GM23338 (cell line): ENCODE data around the gene IRAK1BP1. TPM values are rescaled to one million over a fixed set of nuclear protein-coding genes. Genes with fewer than 3 reads are reported as not detected.

Experiments
- ATAC-seq: fragments of 200-7000 bp; cut with Tn5 transposase; 3 replicates; pipeline ENCODE4 v1.9.1; 2020
- DNase-seq: peaks from one replicate; pipeline ENCODE4 v3.0.0-alpha.2; 2015; ENCODE audit warnings: low spot score
- H2AFZ ChIP-seq: fragments of 200-600 bp; sonication (generic); 2 replicates; pipeline ENCODE4 v1.8.0; 2016; ENCODE audit warnings: antibody characterized with exemption, mild to moderate bottlenecking, moderate library complexity
- H3F3A ChIP-seq: fragments of 200-600 bp; sonication (generic); replicated peaks from 2 replicates; pipeline ENCODE4 v1.8.0; 2017; ENCODE audit warnings: antibody characterized with exemption, mixed run types, low read depth
- H3K27ac ChIP-seq: fragments of 200-600 bp; sonication (generic); 2 replicates; pipeline ENCODE4 v1.6.1; 2016; ENCODE audit warnings: low read depth
- H3K27me3 ChIP-seq: fragments of 200-600 bp; sonication (generic); 2 replicates; pipeline ENCODE4 v1.8.0; 2016; ENCODE audit warnings: mild to moderate bottlenecking, mixed run types, moderate library complexity; ENCODE audit not compliant: insufficient read depth
- H3K36me3 ChIP-seq: fragments of 200-600 bp; sonication (generic); 2 replicates; pipeline ENCODE4 v1.8.0; 2016; ENCODE audit warnings: mild to moderate bottlenecking; ENCODE audit not compliant: insufficient read depth
- H3K4me1 ChIP-seq: fragments of 200-600 bp; sonication (generic); 2 replicates; pipeline ENCODE4 v1.8.0; 2016; ENCODE audit warnings: mild to moderate bottlenecking, moderate library complexity; ENCODE audit not compliant: insufficient read depth
- H3K4me2 ChIP-seq: fragments of 200-600 bp; sonication (generic); 2 replicates; pipeline ENCODE4 v1.7.1; 2017; ENCODE audit warnings: mixed run types
- H3K4me3 ChIP-seq: fragments of 200-600 bp; sonication (generic); 2 replicates; pipeline ENCODE4 v1.6.1; 2016; ENCODE audit warnings: mixed run types
- H3K79me2 ChIP-seq: fragments of 200-600 bp; sonication (generic); replicated peaks from 2 replicates; pipeline ENCODE4 v1.8.0; 2017; ENCODE audit warnings: mild to moderate bottlenecking; ENCODE audit not compliant: insufficient read depth
- H3K9me2 ChIP-seq: fragments of 200-600 bp; sonication (generic); 2 replicates; pipeline ENCODE4 v1.8.0; 2017; ENCODE audit not compliant: insufficient read depth
- H4K20me1 ChIP-seq: fragments of 200-600 bp; sonication (generic); replicated peaks from 2 replicates; pipeline ENCODE4 v1.8.0; 2017; ENCODE audit warnings: mild to moderate bottlenecking; ENCODE audit not compliant: insufficient read depth
- H3K27ac Mint-ChIP-seq: 2 replicates; pipeline ENCODE4 v1.8.0; 2020; ENCODE audit warnings: inconsistent platforms, mild to moderate bottlenecking, moderate library complexity, mixed read lengths
- H3K27me3 Mint-ChIP-seq: 3 replicates; pipeline ENCODE4 v1.8.0; 2022; ENCODE audit warnings: low read depth, mild to moderate bottlenecking, moderate library complexity, mixed read lengths, inconsistent platforms; ENCODE audit not compliant: insufficient read depth, poor library complexity
- H3K36me3 Mint-ChIP-seq: 3 replicates; pipeline ENCODE4 v1.8.0; 2021; ENCODE audit warnings: low read depth, mild to moderate bottlenecking, inconsistent platforms, moderate library complexity, mixed read lengths
- H3K4me1 Mint-ChIP-seq: 3 replicates; pipeline ENCODE4 v1.8.0; 2020; ENCODE audit warnings: mild to moderate bottlenecking, inconsistent platforms, mixed read lengths
- H3K4me3 Mint-ChIP-seq: 3 replicates; pipeline ENCODE4 v1.8.0; 2021; ENCODE audit warnings: moderate library complexity, mild to moderate bottlenecking, inconsistent platforms, mixed read lengths
- H3K9me3 Mint-ChIP-seq: 3 replicates; pipeline ENCODE4 v1.8.0; 2020; ENCODE audit warnings: moderate library complexity, mild to moderate bottlenecking, inconsistent platforms, mixed read lengths
- CREB1 ChIP-seq: fragments of 250-450 bp; sonication (Bioruptor Pico); IDR thresholded peaks from 2 replicates; pipeline ENCODE4 v1.5.0; 2020; ENCODE audit warnings: low read depth, mild to moderate bottlenecking, moderate library complexity
- CTCF ChIP-seq, 2 experiments: fragments of 200-600 bp in 1 of 2; sonication (generic) in 1 of 2; conservative IDR thresholded peaks; 2 replicates each; pipeline versions ENCODE4 v1.5.1 to v1.6.1; 2016 to 2017; ENCODE audit warnings: antibody characterized with exemption in 2 of 2, low read depth in 2 of 2, mild to moderate bottlenecking in 2 of 2, moderate library complexity in 1 of 2
- EZH2 ChIP-seq: fragments of 200-600 bp; sonication (generic); IDR thresholded peaks from one replicate; pipeline ENCODE4 v1.8.0; 2017; ENCODE audit warnings: antibody characterized with exemption, mild to moderate bottlenecking, low read depth; ENCODE audit not compliant: unreplicated experiment
- EZH2phosphoT487 ChIP-seq: fragments of 200-600 bp; sonication (generic); IDR thresholded peaks from one replicate; pipeline ENCODE4 v1.8.1; 2018; ENCODE audit warnings: antibody characterized with exemption; ENCODE audit not compliant: unreplicated experiment
- JUNB ChIP-seq: IDR thresholded peaks from one replicate; pipeline ENCODE4 v1.6.1; 2016; ENCODE audit warnings: antibody characterized with exemption; ENCODE audit not compliant: unreplicated experiment
- NANOG ChIP-seq: IDR thresholded peaks from 2 replicates; pipeline ENCODE4 v1.6.1; 2016; ENCODE audit warnings: antibody characterized with exemption, borderline replicate concordance
- POLR2AphosphoS5 ChIP-seq: IDR thresholded peaks from 2 replicates; pipeline ENCODE4 v1.6.1; 2016; ENCODE audit warnings: antibody characterized with exemption, low read depth
- REST ChIP-seq: IDR thresholded peaks from one replicate; pipeline ENCODE4 v1.6.1; 2018; ENCODE audit warnings: antibody characterized with exemption; ENCODE audit not compliant: unreplicated experiment
- STAT1 ChIP-seq: IDR thresholded peaks from one replicate; pipeline ENCODE4 v1.6.1; 2016; ENCODE audit warnings: antibody characterized with exemption; ENCODE audit not compliant: unreplicated experiment
- ZNF114 ChIP-seq: fragments of 250-450 bp; sonication (Bioruptor Pico); IDR thresholded peaks from 2 replicates; pipeline ENCODE4 v1.5.0; 2020; ENCODE audit warnings: mild to moderate bottlenecking, moderate library complexity
- ZNF331 ChIP-seq: fragments of 250-450 bp; sonication (Bioruptor Pico); IDR thresholded peaks from 2 replicates; pipeline ENCODE4 v1.5.0; 2020; ENCODE audit warnings: low read depth, mild to moderate bottlenecking, moderate library complexity
- ZNF462 ChIP-seq: fragments of 250-450 bp; sonication (Bioruptor Pico); IDR thresholded peaks from 2 replicates; pipeline ENCODE4 v1.5.0; 2020; ENCODE audit warnings: mild to moderate bottlenecking, moderate library complexity
- polyA plus RNA-seq: library from polyadenylated mRNA; unstranded; fragments of >200 nt; fragmentation: Nextera tagmentation; extraction: Ambion mirVana; gene quantifications from 2 replicates; pipeline ENCODE4 v1.2.1, GENCODE V29; 2016
- total RNA-seq: library from RNA; depleted of rRNA; stranded (reverse); fragments of >200 nt; shearing (Covaris generic); gene quantifications from 2 replicates; pipeline ENCODE4 v1.2.3, GENCODE V29; 2014
- TF ChIP-seq, protein P1 (sequence below): IDR thresholded peaks from 2 replicates; pipeline ENCODE4 v1.6.1; 2016; ENCODE audit warnings: antibody characterized with exemption

IRAK1BP1 gene
- total and polyA plus RNA-seq, 2 experiments from 2014 or later: 12.8 to 13.5 TPM

GRCh38 chr6:78854546-78854945 is 12.8 kb upstream of the IRAK1BP1 start:
- Histone ChIP-seq H3K79me2 (no peaks in the 10 kb centered on the region), H3K4me2 (no peak overlapping the region), H4K20me1 (no peaks in the 10 kb centered on the region), H3K27ac (no peak overlapping the region), H2AFZ (no peak overlapping the region), H3F3A (no peaks in the 10 kb centered on the region), H3K4me1 (no peaks in the 10 kb centered on the region), H3K36me3 (peaks cover 4% of the 10 kb centered on the region; the same call in 1 of the 2 replicates), H3K27me3 (no peaks in the 10 kb centered on the region), H3K4me3 (no peak overlapping the region), H3K9me2 (no peaks in the 10 kb centered on the region)
- ATAC-seq: no peak
- no peak for DNase-seq
- Mint-ChIP-seq H3K9me3 (peaks cover 22% of the 10 kb centered on the region), H3K4me1 (peaks cover 10% of the 10 kb centered on the region), H3K4me3 (no peak overlapping the region), H3K27ac (no peak overlapping the region), H3K27me3 (peaks cover 11% of the 10 kb centered on the region), H3K36me3 (peaks cover 15% of the 10 kb centered on the region)
- TF ChIP-seq EZH2phosphoT487 (no peak), POLR2AphosphoS5 (no peak), ZNF114 (no peak), CREB1 (CRISPR knock-in tag) (no peak), STAT1 (no peak), EZH2 (no peak), CTCF (conservative IDR thresholded peaks at IDR 0.05; ENCODE audit: low read depth in 2 of 2) (no peak), JUNB (no peak), REST (no peak), NANOG (no peak), ZNF331 (CRISPR knock-in tag) (no peak), ZNF462 (CRISPR knock-in tag) (no peak)
- TF ChIP-seq, protein P1, sequence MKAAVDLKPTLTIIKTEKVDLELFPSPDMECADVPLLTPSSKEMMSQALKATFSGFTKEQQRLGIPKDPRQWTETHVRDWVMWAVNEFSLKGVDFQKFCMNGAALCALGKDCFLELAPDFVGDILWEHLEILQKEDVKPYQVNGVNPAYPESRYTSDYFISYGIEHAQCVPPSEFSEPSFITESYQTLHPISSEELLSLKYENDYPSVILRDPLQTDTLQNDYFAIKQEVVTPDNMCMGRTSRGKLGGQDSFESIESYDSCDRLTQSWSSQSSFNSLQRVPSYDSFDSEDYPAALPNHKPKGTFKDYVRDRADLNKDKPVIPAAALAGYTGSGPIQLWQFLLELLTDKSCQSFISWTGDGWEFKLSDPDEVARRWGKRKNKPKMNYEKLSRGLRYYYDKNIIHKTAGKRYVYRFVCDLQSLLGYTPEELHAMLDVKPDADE: no peak
